CD4-positive, alpha-beta memory T cell (primary cell): ENCODE results near the gene RIN2. TPM values are rescaled to one million over a fixed set of nuclear protein-coding genes. Genes with fewer than 3 reads are reported as not detected.
A peak's percentile ranks its signal among the peaks of the same experiment; 100 is the strongest.

Experiments used
- CTCF ChIA-PET: fragments of 350-600 bp; sonication (Branson Sonifier 250); formaldehyde crosslinking; loops from one replicate; lab custom pipeline; 2021; ENCODE audit warnings: inconsistent platforms; ENCODE audit not compliant: partially characterized antibody; lab: Charles Lee
- POLR2A ChIA-PET: fragments of 350-600 bp; sonication (Branson Sonifier 250); formaldehyde crosslinking; loops from one replicate; lab custom pipeline; 2021; ENCODE audit not compliant: partially characterized antibody; lab: Charles Lee
- DNase-seq, 5 donors: peaks; one replicate each; pipeline versions ENCODE4 v3.0.0 to v3.0.0-alpha.2; 2020 to 2022; ENCODE audit warnings: mixed read lengths in 1 of 5
- H3K27ac ChIP-seq: one replicate; pipeline ENCODE4 v1.7.0; 2013; ENCODE audit warnings: low read depth, low read length
- H3K27me3 ChIP-seq: 2 replicates; pipeline ENCODE4 v1.7.0; 2013; ENCODE audit warnings: mild to moderate bottlenecking, low read length, moderate library complexity; ENCODE audit not compliant: insufficient read depth
- H3K36me3 ChIP-seq: 2 replicates; pipeline ENCODE4 v1.7.0; 2013; ENCODE audit warnings: mild to moderate bottlenecking, low read length, moderate library complexity; ENCODE audit not compliant: insufficient read depth
- H3K4me1 ChIP-seq: 2 replicates; pipeline ENCODE4 v1.7.0; 2013; ENCODE audit warnings: mild to moderate bottlenecking, low read length, moderate library complexity; ENCODE audit not compliant: insufficient read depth
- H3K4me3 ChIP-seq, 2 donors: one replicate each; pipeline ENCODE4 v1.7.0; 2013; ENCODE audit warnings: low read length in 2 of 2, mild to moderate bottlenecking in 1 of 2
- H3K9me3 ChIP-seq, 2 donors: one replicate each; pipeline ENCODE4 v1.7.0; 2013; ENCODE audit warnings: low read length in 2 of 2, control low read depth in 1 of 2; ENCODE audit not compliant: control insufficient read depth in 1 of 2
- H3K27ac Mint-ChIP-seq, 7 donors: one replicate each; pipeline ENCODE4 v1.8.0; 2020 to 2021; ENCODE audit warnings: mixed read lengths in 7 of 7, mild to moderate bottlenecking in 6 of 7, inconsistent platforms in 3 of 7, moderate library complexity in 3 of 7
- H3K27me3 Mint-ChIP-seq, 2 donors: one replicate each; pipeline ENCODE4 v1.8.0; 2020 to 2021; ENCODE audit warnings: mixed read lengths in 2 of 2
- H3K36me3 Mint-ChIP-seq, 2 donors: one replicate each; pipeline ENCODE4 v1.8.0; 2020 to 2021; ENCODE audit warnings: mixed read lengths in 2 of 2, inconsistent platforms in 1 of 2, mild to moderate bottlenecking in 1 of 2
- H3K4me1 Mint-ChIP-seq, 4 donors: one replicate each; pipeline ENCODE4 v1.8.0; 2020 to 2021; ENCODE audit warnings: mixed read lengths in 4 of 4, mild to moderate bottlenecking in 1 of 4
- H3K4me3 Mint-ChIP-seq, 8 donors: one replicate each; pipeline ENCODE4 v1.8.0; 2020 to 2021; ENCODE audit warnings: mixed read lengths in 8 of 8, mild to moderate bottlenecking in 7 of 8, moderate library complexity in 6 of 8, inconsistent platforms in 3 of 8
- H3K9me3 Mint-ChIP-seq, 8 donors: one replicate each; pipeline ENCODE4 v1.8.0; 2020 to 2021; ENCODE audit warnings: mixed read lengths in 8 of 8, mild to moderate bottlenecking in 5 of 8, inconsistent platforms in 3 of 8, moderate library complexity in 1 of 8
- intact Hi-C: fragments of 100-400 bp; cut with micrococcal nuclease; formaldehyde crosslinking; loops from one replicate; pipeline ENCODE4 v1.15.1; 2023
- polyA plus RNA-seq, 2 donors: library from polyadenylated mRNA; unstranded; fragments of 300-500 nt; fragmentation: Illumina TruSeq; gene quantifications; one replicate each; pipeline ENCODE4 v1.2.3, GENCODE V29; 2021
- total RNA-seq, 2 experiments: library from RNA; stranded (reverse); gene quantifications; one replicate each; pipeline ENCODE4 v1.2.3, GENCODE V29; 2021

Gene RIN2
- total and polyA plus RNA-seq, 4 experiments from 2014 or later = 0.72 to 0.73 TPM; not detected in 2

GRCh38 chr20:19745584-19745983 lies 12.5 kb upstream of the RIN2 start:
- H3K9me3 Mint-ChIP-seq = peaks cover 0 to 23% (median 6%) of the 10 kb centered on the region in 8 donors
- peaks cover 8 to 12% of the 10 kb centered on the region in 2 donors for H3K27me3 Mint-ChIP-seq
- CTCF ChIA-PET = no interaction called here
- intact Hi-C loops = no loop called here
- no peaks in the 10 kb centered on the region for H3K36me3 Mint-ChIP-seq
- H3K27me3 ChIP-seq = no peaks in the 10 kb centered on the region
- no peaks in the 10 kb centered on the region for H3K9me3 ChIP-seq
- no peaks in the 10 kb centered on the region for H3K36me3 ChIP-seq
- H3K4me3 Mint-ChIP-seq = peak overlapping the region in 1 of 8 donors; percentile 18
- no peaks in the 10 kb centered on the region for H3K4me1 ChIP-seq
- H3K27ac Mint-ChIP-seq = no peak overlapping the region
- no peak for DNase-seq
- no peaks in the 10 kb centered on the region for H3K4me1 Mint-ChIP-seq
- no peak overlapping the region for H3K27ac ChIP-seq
- POLR2A ChIA-PET = no interaction called here
- H3K4me3 ChIP-seq = no peak overlapping the region

- Histone ChIP-seq H3K27ac (no peak overlapping the region), H3K9me3 (no peaks in the 10 kb centered on the region), H3K27me3 (no peaks in the 10 kb centered on the region), H3K4me3 (no peak overlapping the region), H3K4me1 (no peaks in the 10 kb centered on the region), H3K36me3 (no peaks in the 10 kb centered on the region)
- H3K4me3 Mint-ChIP-seq = no peak overlapping the region
- H3K36me3 Mint-ChIP-seq = no peaks in the 10 kb centered on the region
- intact Hi-C loops = no loop called here
- H3K27ac Mint-ChIP-seq = no peak overlapping the region
- ChIA-PET CTCF (no interaction called here), POLR2A (no interaction called here)
- H3K4me1 Mint-ChIP-seq = no peaks in the 10 kb centered on the region
- no peak for DNase-seq
- H3K27me3 Mint-ChIP-seq = peaks cover 6 to 7% of the 10 kb centered on the region in 2 donors
- peaks cover 0 to 23% (median 6%) of the 10 kb centered on the region in 8 donors for H3K9me3 Mint-ChIP-seq
These were observed 11.7 kb upstream of the RIN2 start for GRCh38 chr20:19746396-19746795.

DNA sequence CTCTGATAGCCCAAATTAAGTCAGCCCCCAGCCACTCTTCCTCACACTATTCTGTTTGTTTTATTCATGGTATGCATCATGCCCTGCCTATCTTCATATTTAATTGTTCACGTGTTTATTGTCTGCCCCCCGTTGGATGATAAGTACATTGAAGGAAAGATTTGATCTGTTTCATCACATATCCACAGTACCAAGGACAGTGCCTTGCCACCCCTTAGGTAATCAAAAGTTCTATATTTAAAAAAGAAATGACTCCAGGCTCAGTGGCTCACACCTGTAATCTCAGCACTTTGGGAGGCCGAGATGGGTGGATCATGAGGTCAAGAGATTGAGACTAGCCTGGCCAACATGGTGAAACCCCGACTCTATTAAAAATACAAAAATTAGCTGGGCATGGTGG lies 10.2 kb upstream of the RIN2 start:
- H3K27me3 ChIP-seq = no peaks in the 10 kb centered on the region
- H3K27me3 Mint-ChIP-seq = peaks cover 7 to 9% of the 10 kb centered on the region in 2 donors

GRCh38 chr20:19748681-19749080 lies 9.4 kb upstream of the RIN2 start:
- H3K27ac Mint-ChIP-seq = no peak overlapping the region

More for the DNA sequence above, 10.2 kb upstream of the RIN2 start:
- no peak overlapping the region for H3K4me3 ChIP-seq
- POLR2A ChIA-PET = no interaction called here
- Mint-ChIP-seq H3K4me1 (no peaks in the 10 kb centered on the region), H3K9me3 (peaks cover 0 to 23% (median 6%) of the 10 kb centered on the region in 8 donors), H3K4me3 (no peak overlapping the region), H3K36me3 (no peaks in the 10 kb centered on the region), H3K27ac (no peak overlapping the region)
- H3K4me1 ChIP-seq = no peaks in the 10 kb centered on the region
- no peak overlapping the region for H3K27ac ChIP-seq
- DNase-seq = no peak
- CTCF ChIA-PET = no interaction called here
- intact Hi-C loops = no loop called here
- H3K36me3 ChIP-seq = no peaks in the 10 kb centered on the region
- no peaks in the 10 kb centered on the region for H3K9me3 ChIP-seq

DNA sequence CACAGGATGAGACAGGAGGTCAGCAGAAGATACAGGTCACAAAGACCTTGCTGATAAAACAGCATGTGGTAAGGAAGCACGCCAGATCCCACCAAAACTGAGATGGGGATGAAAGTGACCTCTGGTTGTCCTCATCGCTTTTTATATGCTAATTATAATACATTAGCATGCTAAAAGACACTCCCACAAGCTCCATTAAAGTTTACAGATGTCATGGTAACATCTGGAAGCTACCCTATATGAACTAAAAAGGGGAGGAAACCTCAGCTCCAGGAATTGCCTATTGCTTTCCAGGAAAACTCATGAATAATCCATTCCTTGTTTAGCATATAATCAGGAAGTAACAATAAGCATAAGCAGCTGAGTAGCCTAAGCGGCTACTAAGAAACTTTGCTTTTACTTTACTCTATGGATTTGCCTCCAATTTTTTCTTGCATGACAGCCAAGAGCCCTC lies 8.4 kb upstream of the RIN2 start:
- Mint-ChIP-seq H3K9me3 (peaks cover 0 to 20% (median 5%) of the 10 kb centered on the region in 8 donors), H3K27ac (no peak overlapping the region), H3K4me1 (no peaks in the 10 kb centered on the region), H3K27me3 (peaks cover 7 to 11% of the 10 kb centered on the region in 2 donors), H3K4me3 (no peak overlapping the region), H3K36me3 (no peaks in the 10 kb centered on the region)
- Histone ChIP-seq H3K9me3 (no peaks in the 10 kb centered on the region), H3K4me3 (no peak overlapping the region), H3K4me1 (no peaks in the 10 kb centered on the region), H3K27me3 (no peaks in the 10 kb centered on the region), H3K36me3 (no peaks in the 10 kb centered on the region), H3K27ac (no peak overlapping the region)
- ChIA-PET CTCF (no interaction called here), POLR2A (no interaction called here)
- no peak for DNase-seq
- intact Hi-C loops = no loop called here

More at GRCh38 chr20:19748681-19749080, 9.4 kb upstream of the RIN2 start:
- DNase-seq = no peak
- CTCF ChIA-PET = no interaction called here
- no peaks in the 10 kb centered on the region for H3K27me3 ChIP-seq
- H3K27ac ChIP-seq = no peak overlapping the region
- Mint-ChIP-seq H3K27me3 (peaks cover 9 to 10% of the 10 kb centered on the region in 2 donors), H3K9me3 (peaks cover 0 to 23% (median 6%) of the 10 kb centered on the region in 8 donors), H3K4me1 (no peaks in the 10 kb centered on the region), H3K4me3 (no peak overlapping the region), H3K36me3 (no peaks in the 10 kb centered on the region)
- H3K4me3 ChIP-seq = no peak overlapping the region
- POLR2A ChIA-PET = no interaction called here
- intact Hi-C loops = no loop called here
- H3K4me1 ChIP-seq = no peaks in the 10 kb centered on the region
- no peaks in the 10 kb centered on the region for H3K9me3 ChIP-seq
- H3K36me3 ChIP-seq = no peaks in the 10 kb centered on the region

DNA sequence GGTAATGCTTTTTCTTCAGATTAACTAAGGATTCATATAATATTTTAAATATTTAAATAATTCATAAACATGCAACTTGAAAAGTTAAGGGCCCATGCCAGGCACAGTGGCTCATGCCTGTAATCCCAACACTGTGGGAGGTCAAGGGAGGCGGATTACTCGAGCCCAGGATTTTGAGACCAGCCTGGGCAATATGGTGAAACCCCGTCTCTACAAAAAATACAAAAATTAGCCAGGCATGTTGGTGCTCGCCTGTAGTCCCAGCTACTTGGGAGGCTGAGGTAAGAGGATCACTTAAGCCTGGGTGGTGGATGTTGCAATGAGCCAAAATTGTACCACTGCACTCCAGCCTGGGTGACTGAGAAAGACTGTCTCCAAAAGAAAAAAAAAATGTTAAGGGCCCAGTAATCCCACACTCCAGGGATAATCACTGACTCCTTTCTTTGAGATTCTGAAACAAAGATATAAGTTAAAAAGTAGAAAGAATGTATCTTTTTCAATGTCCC lies 7.9 kb upstream of the RIN2 start:
- ChIA-PET POLR2A (no interaction called here), CTCF (no interaction called here)
- Histone ChIP-seq H3K4me3 (no peak overlapping the region), H3K27me3 (no peaks in the 10 kb centered on the region), H3K27ac (no peak overlapping the region), H3K36me3 (no peaks in the 10 kb centered on the region), H3K9me3 (no peaks in the 10 kb centered on the region), H3K4me1 (no peaks in the 10 kb centered on the region)
- peaks cover 0 to 15% (median 4%) of the 10 kb centered on the region in 8 donors for H3K9me3 Mint-ChIP-seq
- peaks cover 7 to 11% of the 10 kb centered on the region in 2 donors for H3K27me3 Mint-ChIP-seq
- H3K4me1 Mint-ChIP-seq = no peaks in the 10 kb centered on the region
- H3K4me3 Mint-ChIP-seq = no peak overlapping the region
- no peak overlapping the region for H3K27ac Mint-ChIP-seq
- DNase-seq = no peak
- intact Hi-C loops = no loop called here
- no peaks in the 10 kb centered on the region for H3K36me3 Mint-ChIP-seq

DNA sequence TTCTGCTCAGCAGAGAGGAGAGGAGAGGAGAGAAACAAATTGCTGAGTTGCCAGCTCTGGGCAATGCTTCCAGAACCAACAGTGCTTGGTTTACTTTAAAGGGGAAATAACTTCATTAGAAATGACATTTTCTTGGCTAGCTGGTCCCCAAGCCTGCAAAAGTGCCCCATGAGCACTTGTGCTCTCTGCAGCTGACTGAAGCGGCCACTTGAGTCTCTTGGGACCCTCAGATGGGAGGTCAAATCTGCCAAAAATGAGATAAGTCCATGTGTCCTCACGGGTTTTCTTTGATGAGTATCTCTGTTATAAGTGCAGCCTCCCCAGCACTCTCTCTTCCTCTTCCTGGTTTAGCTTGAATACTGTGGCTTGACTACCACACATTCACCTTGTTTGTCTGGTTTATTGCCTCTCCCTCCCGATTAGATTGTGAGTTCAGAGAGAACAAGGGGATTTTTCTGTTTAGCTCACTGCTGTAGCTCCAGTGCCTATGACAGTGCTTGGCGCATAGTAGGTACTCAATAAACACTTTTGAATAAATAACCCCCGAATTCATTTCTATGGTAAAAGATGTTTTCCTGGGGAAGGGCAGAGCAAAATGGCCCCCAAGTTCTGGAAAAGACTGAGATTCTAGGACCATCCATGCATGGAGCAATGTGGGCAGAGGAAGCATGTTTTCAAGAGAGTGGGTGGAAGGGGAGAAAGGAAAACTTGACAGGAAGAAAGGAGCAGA lies 7.0 kb upstream of the RIN2 start:
- H3K4me1 ChIP-seq = no peaks in the 10 kb centered on the region
- no peaks in the 10 kb centered on the region for H3K36me3 ChIP-seq
- Mint-ChIP-seq H3K4me3 (no peak overlapping the region), H3K27ac (no peak overlapping the region), H3K4me1 (no peaks in the 10 kb centered on the region), H3K36me3 (no peaks in the 10 kb centered on the region), H3K9me3 (peaks cover 0 to 6% (median 1%) of the 10 kb centered on the region in 8 donors), H3K27me3 (peaks cover 8 to 12% of the 10 kb centered on the region in 2 donors)
- H3K9me3 ChIP-seq = no peaks in the 10 kb centered on the region
- POLR2A ChIA-PET = no interaction called here
- intact Hi-C loops = no loop called here
- H3K4me3 ChIP-seq = no peak overlapping the region
- no peak overlapping the region for H3K27ac ChIP-seq
- CTCF ChIA-PET = interaction anchor here (0.5 kb wide), 1 partner anchor 1047 kb away, joined by 3 read pairs; no protein-coding TSS in a partner anchor
- no peaks in the 10 kb centered on the region for H3K27me3 ChIP-seq
- DNase-seq = no peak
